Right renal cortex interstitium (tissue), 3 donors: ENCODE measurements around the gene OSBPL6. TPM values are rescaled to one million over a fixed set of nuclear protein-coding genes. Genes with fewer than 3 reads are reported as not detected.
"Not testable (repeated sequence)": the region's sequence is repeated elsewhere in the genome, so short reads cannot be mapped to it uniquely, and the experiment has no call there.

ENCODE experiments used
- DNase-seq, 3 donors: peaks; one replicate each; pipeline ENCODE4 v3.0.0-alpha.2; 2013; ENCODE audit warnings: low read depth in 3 of 3, low spot score in 2 of 3
- polyA plus RNA-seq, 3 donors: library from polyadenylated mRNA; unstranded; fragments of 120-200 nt; gene quantifications; one replicate each; pipeline ENCODE4 v1.2.1, GENCODE V29; 2013; ENCODE audit not compliant: insufficient read length in 3 of 3

Gene OSBPL6
- polyA plus RNA-seq, 3 donors = 5.2 to 5.9 (median 5.3) TPM

DNA sequence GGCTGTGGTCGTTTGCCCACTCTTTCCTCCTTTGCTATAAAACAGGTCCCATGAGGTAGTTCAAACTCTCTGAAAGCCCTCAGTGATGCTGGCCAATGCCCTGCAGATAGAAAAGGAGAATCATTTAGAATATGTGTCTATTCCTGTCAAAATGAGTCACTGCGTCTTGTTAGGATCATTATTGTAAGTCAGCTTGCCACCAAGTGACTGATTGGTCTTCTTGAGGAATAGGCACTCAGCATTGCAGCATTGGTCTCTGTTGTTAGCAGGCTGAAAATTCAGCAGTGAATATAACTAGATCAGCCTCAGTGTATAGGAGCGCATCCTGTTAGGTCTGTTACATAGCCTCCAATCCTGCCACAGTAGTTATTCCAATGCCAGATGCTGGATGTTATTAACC is 227.8 kb downstream of the OSBPL6 start:
- no peak for DNase-seq

DNA sequence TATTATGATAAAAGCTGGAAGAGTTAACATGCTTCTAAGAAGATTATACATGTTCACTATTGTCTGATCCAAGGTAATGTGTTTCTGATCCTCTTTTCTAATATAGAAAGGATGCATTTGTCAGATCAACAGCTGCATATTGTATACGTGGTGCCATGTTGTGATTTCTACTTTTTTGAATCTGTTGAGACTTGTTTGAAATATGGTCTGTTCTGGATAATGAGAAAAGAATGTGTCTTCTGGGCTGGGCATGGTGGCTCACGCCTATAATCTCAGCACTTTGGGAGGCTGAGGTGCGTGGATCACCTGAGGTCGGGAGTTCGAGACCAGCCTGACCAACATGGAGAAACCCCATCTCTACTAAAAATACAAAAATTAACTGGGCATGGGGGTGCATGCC is 229.4 kb downstream of the OSBPL6 start:
- not testable (repeated sequence) for DNase-seq

DNA sequence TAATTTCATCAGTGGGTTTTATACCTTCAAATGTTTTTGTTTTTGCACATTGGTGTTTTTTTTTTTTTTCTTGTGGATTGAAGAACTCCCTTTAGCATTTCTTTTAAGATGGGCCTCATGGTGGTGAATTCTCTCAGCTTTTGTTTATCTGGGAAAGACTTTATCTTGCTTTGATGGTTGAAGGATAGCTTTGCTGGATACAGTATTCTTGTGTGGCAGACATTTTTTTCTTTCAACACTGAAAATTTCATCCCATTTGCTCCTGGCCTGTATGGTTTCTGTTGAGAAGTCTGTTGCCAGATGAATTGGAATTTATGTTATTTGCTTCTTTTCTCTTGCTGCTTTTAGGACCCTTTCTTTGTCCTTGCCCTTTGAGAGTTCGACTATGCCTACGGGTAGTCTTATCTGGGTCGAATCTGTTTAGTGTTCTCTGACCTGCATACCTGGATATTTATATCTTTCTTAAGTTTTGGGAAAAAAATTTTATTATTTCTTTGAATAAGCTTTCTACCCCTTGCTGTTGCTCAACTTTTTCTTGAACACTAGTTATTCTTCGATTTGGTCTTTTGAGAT is 231.0 kb downstream of the OSBPL6 start:
- DNase-seq = no peak

DNA sequence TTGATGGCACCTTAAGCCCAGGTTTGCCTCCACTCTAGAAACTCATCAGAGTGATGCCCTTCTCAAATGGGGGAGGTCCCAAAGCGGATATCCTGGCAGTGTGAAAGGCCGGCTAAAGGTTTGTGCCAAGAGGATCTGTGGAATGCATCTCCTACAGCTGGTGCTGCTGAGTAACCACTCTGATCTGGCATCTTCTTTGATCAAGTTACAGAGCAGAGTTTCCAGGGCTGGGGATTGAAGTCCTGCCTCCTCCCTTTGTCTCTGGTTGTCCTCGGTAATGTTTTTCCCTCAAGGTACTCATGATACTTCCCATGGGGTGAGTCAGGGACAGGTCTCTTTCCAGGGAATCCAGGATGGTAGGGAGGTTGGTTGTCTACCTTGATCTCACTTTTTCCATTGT is 232.1 kb downstream of the OSBPL6 start:
- no peak for DNase-seq

DNA sequence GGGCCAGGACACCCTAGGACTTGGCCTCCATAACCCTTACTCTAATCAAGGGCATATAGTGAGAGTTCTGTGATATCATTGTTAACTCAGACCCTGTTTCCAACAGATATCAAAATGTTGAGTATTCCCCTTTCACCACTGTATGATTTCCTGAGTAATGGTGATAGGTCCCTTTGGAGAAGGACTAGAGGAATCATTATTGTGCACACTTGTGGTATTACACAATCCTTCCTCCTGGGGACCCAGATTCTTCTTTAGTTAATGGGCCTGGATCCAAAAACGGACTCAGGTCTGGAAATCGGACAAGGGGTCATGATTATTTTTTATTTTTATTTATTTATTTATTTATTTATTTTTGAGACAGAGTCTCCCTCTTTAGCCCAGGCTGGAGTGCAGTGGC is 233.1 kb downstream of the OSBPL6 start:
- no peak for DNase-seq

DNA sequence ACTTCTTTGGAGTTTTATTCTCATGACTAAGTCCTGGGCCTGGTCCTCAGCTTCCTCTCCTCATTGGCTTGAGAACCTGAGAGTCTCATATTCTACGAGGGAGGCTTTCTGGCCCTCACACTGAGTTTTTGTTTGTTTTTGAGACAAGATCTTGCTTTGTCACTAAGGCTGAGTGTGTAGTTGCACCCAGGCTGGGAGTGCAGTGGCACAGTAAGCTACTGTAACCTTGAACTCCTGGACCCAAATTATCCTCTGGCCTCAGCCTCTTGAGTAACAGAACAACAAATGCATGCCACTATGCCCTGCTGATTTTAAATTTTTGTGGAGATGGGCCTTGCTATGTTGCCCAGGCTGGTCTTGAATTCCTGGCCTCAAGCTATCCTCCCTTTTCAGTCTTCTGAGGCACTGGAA is 234.1 kb downstream of the OSBPL6 start:
- no peak for DNase-seq

DNA sequence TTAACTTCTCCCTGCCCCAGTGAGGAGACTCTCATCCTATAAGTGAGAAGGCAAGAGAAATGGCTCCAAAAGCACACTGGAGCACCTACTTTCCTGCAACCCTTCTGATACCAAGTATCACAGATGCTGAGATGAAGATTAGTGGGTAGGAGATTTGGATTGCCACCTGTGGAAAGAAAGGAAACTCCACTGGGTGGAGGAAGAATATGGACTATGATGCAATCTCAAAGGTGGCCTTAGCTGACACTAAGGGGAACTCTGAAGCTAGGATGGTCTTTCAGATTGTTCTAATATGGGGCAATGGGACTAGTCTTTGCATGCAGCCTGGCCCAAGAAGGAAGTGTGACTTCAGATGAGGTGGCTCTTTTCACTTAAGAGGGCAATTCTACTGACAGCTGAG is 235.0 kb downstream of the OSBPL6 start:
- DNase-seq = no peak

DNA sequence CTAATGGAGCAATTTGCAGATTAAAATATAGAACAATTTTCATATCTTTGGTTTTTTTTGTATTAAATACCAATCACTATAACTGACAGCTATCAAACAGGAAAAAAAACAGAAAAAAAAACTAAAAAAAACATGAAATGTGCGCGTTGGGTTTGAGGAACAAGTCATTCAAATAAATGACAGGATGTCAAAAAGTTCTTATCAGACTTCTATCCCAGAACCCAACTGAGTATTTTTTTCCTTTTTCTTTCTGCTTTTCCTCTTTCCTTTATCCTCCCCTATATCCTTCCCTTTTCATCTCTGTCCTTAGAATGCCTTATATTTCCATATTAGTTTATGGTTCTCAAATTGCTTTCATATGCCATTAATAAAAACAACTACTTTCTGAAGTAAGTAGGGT is 242.3 kb downstream of the OSBPL6 start:
- no peak for DNase-seq

DNA sequence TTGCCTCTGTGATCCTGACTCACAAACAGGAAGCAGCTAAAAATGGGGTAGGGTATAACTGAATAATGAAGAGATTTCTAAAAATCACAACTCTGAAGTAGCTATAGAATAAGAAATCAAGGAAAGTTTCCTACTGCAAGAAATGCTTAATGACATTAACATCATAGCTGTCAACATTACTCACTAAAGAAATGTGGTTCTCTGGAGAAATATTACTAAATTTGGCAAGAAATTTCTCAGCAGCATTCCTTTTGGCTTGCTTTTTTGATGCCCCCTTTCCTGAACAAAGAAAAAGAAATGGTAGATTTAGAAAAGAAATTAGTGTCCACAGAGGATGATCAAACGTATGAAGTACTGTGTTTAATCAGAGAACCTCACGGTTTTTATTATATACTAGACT is 247.1 kb downstream of the OSBPL6 start:
- DNase-seq = no peak

DNA sequence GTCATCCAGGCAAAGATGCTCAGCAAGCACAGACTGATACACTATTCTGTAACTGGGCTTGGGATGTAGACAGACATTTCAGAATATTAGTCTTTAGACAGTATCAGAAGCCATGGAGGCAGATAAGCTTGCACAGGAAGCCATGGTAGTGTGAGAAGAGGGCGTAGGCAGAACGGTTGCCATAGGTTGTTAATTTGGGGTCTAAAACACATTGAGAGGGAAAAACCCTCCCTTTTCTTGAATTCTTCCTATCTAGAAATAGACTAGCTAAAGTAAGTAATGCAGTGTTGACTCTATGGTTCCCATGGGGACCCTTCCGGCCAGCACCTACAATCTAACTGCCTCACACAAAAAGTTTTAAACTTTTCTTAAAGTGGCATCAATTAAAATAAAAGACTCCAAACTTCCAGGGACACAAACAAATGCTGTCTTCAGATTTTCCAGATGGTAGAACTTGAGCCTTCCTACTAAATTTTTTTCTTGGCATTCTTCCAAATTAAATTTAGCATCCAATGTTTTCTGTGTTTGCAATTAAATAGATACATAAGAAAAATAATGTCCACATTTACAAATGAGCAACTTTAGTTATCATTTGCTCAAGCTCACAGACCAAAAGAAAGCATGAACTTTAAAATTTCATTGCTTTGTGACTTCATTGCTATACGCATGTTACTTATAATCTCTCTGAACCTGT is 254.8 kb downstream of the OSBPL6 start:
- no peak for DNase-seq

DNA sequence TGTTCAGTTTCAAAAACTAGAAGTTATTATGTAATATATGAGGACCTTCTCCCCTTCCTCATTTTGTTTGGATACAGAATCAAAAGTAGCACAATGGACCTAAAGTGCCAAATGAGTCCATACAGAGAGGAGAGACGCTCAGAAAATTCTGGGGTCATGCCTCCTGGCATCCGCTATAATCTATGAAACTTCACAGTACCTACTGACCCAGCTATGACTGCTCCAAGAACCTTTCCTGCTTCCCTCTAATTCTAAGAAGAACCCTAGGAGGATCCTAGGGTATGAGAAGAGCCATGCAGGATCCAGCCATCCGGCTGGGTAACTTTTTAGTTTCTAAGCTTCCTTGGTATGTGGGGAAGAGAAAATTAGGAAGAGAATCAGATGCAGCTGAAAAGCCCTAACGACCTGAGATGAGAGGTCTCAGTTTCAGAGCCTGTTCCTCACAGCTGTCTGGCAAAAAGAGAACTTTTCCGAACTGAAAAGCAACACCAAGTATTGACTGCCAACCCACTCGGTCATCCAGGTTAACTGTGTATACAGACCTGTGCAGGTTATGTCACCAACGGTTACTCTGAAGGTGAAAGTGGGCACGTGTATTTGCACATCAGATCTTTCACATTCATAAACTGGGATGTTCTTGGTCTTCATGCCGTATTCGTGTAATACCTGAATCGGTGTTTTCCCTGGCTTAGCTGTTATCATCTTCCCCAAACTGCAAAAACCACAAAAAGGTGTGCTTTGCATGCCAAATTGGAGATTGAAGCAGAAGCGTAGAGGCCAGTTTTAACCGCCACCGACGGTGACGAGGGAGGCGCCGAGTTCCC is 255.6 kb downstream of the OSBPL6 start:
- DNase-seq = no peak

DNA sequence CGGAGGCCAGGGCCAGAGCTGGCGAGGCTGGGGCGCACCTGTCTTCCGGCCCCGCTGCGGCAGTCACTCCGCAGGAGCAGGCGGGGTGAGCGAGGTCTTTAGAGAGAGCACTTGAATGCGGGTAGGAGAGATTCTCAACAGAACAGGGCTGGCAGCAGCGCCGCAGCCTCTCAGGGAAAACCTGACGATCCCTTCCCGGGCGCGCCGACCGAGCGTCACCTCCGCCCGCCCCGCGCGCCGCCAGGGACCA is 256.1 kb downstream of the OSBPL6 start:
- no peak for DNase-seq

DNA sequence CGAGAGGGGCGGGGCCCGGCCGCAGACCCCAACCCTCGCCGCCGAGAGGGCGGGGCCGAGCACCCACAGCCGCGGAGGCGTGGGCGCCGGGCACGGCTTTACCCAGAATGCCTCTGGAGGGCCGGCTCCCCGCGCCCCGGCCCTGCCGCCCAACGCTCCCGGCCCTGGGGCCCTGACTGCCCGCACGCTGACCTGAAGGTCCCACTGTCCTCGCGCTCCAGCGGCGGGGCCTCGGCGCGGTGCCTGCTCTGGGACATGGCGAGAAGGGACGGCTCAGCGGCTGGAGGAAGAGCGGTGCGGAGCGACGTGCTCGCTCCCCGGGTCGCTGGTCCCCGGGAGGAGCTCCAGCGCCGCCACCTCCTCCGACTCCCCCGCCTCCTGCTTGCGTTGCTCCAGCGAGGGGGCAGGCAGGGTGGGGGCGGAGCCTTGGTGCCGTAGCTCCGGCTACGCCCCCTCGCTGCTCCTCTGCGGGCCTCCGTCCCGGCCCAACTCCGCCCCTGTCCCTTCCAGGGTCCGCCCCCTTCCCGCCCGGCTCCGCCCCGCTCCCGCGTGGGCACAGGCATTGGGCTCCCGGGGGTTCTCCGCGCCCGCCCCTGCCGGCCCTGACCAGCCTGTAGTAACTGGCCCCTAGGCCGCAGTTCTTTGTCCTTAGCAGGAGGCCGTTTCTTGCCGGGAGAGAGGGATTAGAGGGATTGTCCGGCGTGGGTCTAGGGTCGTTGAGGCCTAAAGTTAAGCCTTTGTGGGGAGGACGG is 256.6 kb downstream of the OSBPL6 start, which contains the start of the genes PJVK and PRKRA:
Gene PJVK, plus strand, starts transcription at position 605 of the 752 bp plus-strand sequence. CDS start 2,032 bp downstream, outside the sequence.
Gene PRKRA, minus strand, starts transcription at position 402 of the 752 bp plus-strand sequence. Its CDS starts 145 bp downstream, at position 257.
- DNase-seq = peak; percentile 94 to 95 (median 95)

DNA sequence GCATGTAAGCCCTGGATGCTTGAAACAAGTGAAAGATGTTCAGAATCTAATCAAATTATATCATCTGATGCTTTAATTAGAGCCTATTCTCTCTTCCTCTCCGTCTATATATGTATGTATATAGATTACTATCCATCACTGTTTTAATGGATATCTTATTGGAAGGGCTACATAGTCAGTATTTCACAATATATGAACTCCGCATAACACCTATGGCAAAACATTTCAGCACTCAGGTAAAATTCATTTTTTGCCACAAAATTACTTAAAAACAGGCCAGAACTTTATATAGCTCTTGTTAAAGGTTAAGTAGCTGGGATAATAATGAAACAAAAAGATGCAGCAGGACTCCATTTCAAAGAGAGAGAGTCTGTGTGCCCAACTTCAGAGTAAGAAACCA is 258.0 kb downstream of the OSBPL6 start:
- no peak for DNase-seq

Other genes with a start within 250 kb of the OSBPL6 start
- 1 to 10 TPM; 5.5 to 7.6 (median 6.9) TPM for gene PDE11A, start 121.7 kb upstream of the OSBPL6 start, polyA plus RNA-seq
- gene RBM45, start 82.1 kb upstream of the OSBPL6 start, polyA plus RNA-seq = 10 to 100 TPM; 19.1 to 25.5 (median 23.3) TPM